Trophoblast cell (in vitro differentiated cells and primary cell): ENCODE measurements around the gene ZNF335.

Experiments
- DNase-seq, 2 donors: peaks; one replicate each; pipeline ENCODE4 v3.0.0-alpha.2; 2016
- H2AFZ ChIP-seq: 2 replicates; pipeline ENCODE4 v1.6.1; 2013; ENCODE audit warnings: low read length, moderate library complexity, mild to moderate bottlenecking; ENCODE audit not compliant: insufficient read depth, poor library complexity
- H2AK5ac ChIP-seq: 2 replicates; pipeline ENCODE4 v1.6.1; 2013; ENCODE audit warnings: mild to moderate bottlenecking, low read length
- H2BK120ac ChIP-seq: 2 replicates; pipeline ENCODE4 v1.6.1; 2013; ENCODE audit warnings: low read length, mild to moderate bottlenecking, moderate library complexity; ENCODE audit not compliant: insufficient read depth, poor library complexity
- H2BK12ac ChIP-seq: 2 replicates; pipeline ENCODE4 v1.6.1; 2013; ENCODE audit warnings: mild to moderate bottlenecking, low read length, moderate library complexity
- H2BK5ac ChIP-seq: 2 replicates; pipeline ENCODE4 v1.6.1; 2013; ENCODE audit warnings: low read length, low read depth, moderate library complexity, mild to moderate bottlenecking; ENCODE audit not compliant: poor library complexity
- H3K14ac ChIP-seq: 2 replicates; pipeline ENCODE4 v1.6.1; 2013; ENCODE audit warnings: mild to moderate bottlenecking, low read length
- H3K18ac ChIP-seq: 2 replicates; pipeline ENCODE4 v1.6.1; 2013; ENCODE audit warnings: mild to moderate bottlenecking, low read length
- H3K23ac ChIP-seq: 2 replicates; pipeline ENCODE4 v1.6.1; 2013; ENCODE audit warnings: low read length
- H3K27ac ChIP-seq: 2 replicates; pipeline ENCODE4 v1.5.1; 2013; ENCODE audit warnings: low read depth, mild to moderate bottlenecking, inconsistent platforms, low read length, moderate library complexity
- H3K27me3 ChIP-seq: 2 replicates; pipeline ENCODE4 v1.6.1; 2013; ENCODE audit warnings: inconsistent platforms, mild to moderate bottlenecking, low read length, moderate library complexity; ENCODE audit not compliant: insufficient read depth
- H3K36me3 ChIP-seq, 2 experiments: 1 replicate in 1 of 2; 2 replicates in 1 of 2; pipeline ENCODE4 v1.6.1; 2013; ENCODE audit warnings: low read length in 2 of 2, mild to moderate bottlenecking in 2 of 2, moderate library complexity in 1 of 2; ENCODE audit not compliant: insufficient read depth in 2 of 2, control insufficient read depth in 1 of 2
- H3K4ac ChIP-seq: 2 replicates; pipeline ENCODE4 v1.6.1; 2013; ENCODE audit warnings: low read depth, mild to moderate bottlenecking, low read length, moderate library complexity
- H3K4me1 ChIP-seq, 2 experiments: 1 replicate in 1 of 2; 2 replicates in 1 of 2; pipeline ENCODE4 v1.6.1; 2013; ENCODE audit warnings: low read length in 2 of 2, mild to moderate bottlenecking in 2 of 2, moderate library complexity in 1 of 2; ENCODE audit not compliant: insufficient read depth in 2 of 2, control insufficient read depth in 1 of 2
- H3K4me2 ChIP-seq: 2 replicates; pipeline ENCODE4 v1.6.1; 2013; ENCODE audit warnings: inconsistent platforms, mild to moderate bottlenecking, low read length, moderate library complexity
- H3K4me3 ChIP-seq: 2 replicates; pipeline ENCODE4 v1.5.1; 2013; ENCODE audit warnings: mild to moderate bottlenecking, low read depth, low read length, inconsistent platforms
- H3K79me1 ChIP-seq: one replicate; pipeline ENCODE4 v1.6.1; 2013; ENCODE audit warnings: low read length
- H3K79me2 ChIP-seq: 2 replicates; pipeline ENCODE4 v1.6.1; 2013; ENCODE audit warnings: low read length, mild to moderate bottlenecking; ENCODE audit not compliant: control insufficient read depth, insufficient read depth, poor library complexity
- H3K9ac ChIP-seq: 2 replicates; pipeline ENCODE4 v1.6.1; 2013; ENCODE audit warnings: mild to moderate bottlenecking, low read length
- H3K9me3 ChIP-seq: 2 replicates; pipeline ENCODE4 v1.6.1; 2013; ENCODE audit warnings: low read depth, mild to moderate bottlenecking, control low read depth, inconsistent platforms, low read length; ENCODE audit not compliant: insufficient read depth
- H4K12ac ChIP-seq: 2 replicates; pipeline ENCODE4 v1.6.1; 2013; ENCODE audit warnings: low read depth, mild to moderate bottlenecking, low read length, moderate library complexity
- H4K8ac ChIP-seq: 2 replicates; pipeline ENCODE4 v1.6.1; 2013; ENCODE audit warnings: low read depth, mild to moderate bottlenecking, low read length, moderate library complexity
- H4K91ac ChIP-seq: one replicate; pipeline ENCODE4 v1.6.1; 2013; ENCODE audit warnings: low read depth, mild to moderate bottlenecking, low read length, moderate library complexity
- WGBS: extraction: QIAGEN DNeasy Blood & Tissue Kit; methylation state at CpG from one replicate; pipeline ENCODE4 v1.1.7; 2013; ENCODE audit warnings: missing lambda C conversion rate; ENCODE audit not compliant: insufficient read length, insufficient coverage; ENCODE audit errors: extremely low coverage; 5-methylcytosine and 5-hydroxymethylcytosine counted together

Gene ZNF335

DNA sequence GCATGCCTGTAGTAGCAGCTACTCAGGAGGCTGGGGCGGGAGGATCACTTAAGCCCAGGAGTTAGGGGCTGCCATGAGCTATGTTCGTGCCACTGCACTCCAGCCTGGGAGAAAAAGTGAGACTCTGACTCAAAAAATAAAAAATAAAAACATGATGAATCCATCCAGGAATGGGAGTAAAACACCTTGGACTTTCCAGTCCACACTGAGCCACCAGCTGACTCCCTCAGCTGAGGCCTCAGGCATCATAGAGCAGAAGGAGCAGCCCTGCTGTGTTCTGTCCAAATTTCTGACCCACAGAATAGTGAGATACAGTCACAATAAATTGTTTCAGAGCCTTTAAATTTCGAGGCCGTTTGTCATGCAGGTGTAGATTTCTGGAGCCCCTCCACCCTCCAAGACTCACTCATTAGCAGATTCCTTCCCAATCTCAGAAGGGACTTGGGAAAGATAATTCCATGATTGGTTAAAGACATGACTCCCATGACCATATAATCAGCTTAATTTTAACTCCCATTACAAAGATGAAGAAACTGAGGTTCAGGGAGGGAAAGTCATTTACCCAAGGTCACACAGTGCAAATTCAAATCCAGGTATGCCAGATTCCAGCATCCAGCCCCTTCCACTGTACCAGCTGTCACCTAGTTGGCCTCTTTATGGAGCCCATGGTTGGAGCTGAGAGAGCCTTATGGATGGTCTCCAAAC, 27.7 kb upstream of the ZNF335 start:
- H3K36me3 ChIP-seq, result no peaks in the 10 kb centered on the region
- no peak overlapping the region for H3K4me2 ChIP-seq
- no peaks in the 10 kb centered on the region for H3K9me3 ChIP-seq
- H3K79me1 ChIP-seq, result peaks cover 18% of the 10 kb centered on the region
- no peak overlapping the region for H4K8ac ChIP-seq
- H2BK5ac ChIP-seq, result no peak overlapping the region
- H3K18ac ChIP-seq, result no peak overlapping the region
- no peaks in the 10 kb centered on the region for H3K27me3 ChIP-seq
- peak overlapping the region; percentile 51 for H2BK12ac ChIP-seq
- no peak overlapping the region for H3K4ac ChIP-seq
- H3K14ac ChIP-seq, result peak overlapping the region; percentile 4
- no peaks in the 10 kb centered on the region for H3K79me2 ChIP-seq
- no peak for DNase-seq
- peak overlapping the region; percentile 28 for H4K91ac ChIP-seq
- H2AK5ac ChIP-seq, result no peak overlapping the region
- no CpG with 5 or more reads among the region's 4 CpGs for WGBS
- no peak overlapping the region for H2AFZ ChIP-seq
- no peak overlapping the region for H3K4me3 ChIP-seq
- no peak overlapping the region for H3K27ac ChIP-seq
- H2BK120ac ChIP-seq, result peak overlapping the region; percentile 15
- H3K9ac ChIP-seq, result no peak overlapping the region
- no peak overlapping the region for H4K12ac ChIP-seq
- peaks cover 13 to 34% of the 10 kb centered on the region in 2 experiments for H3K4me1 ChIP-seq
- H3K23ac ChIP-seq, result no peak overlapping the region

DNA sequence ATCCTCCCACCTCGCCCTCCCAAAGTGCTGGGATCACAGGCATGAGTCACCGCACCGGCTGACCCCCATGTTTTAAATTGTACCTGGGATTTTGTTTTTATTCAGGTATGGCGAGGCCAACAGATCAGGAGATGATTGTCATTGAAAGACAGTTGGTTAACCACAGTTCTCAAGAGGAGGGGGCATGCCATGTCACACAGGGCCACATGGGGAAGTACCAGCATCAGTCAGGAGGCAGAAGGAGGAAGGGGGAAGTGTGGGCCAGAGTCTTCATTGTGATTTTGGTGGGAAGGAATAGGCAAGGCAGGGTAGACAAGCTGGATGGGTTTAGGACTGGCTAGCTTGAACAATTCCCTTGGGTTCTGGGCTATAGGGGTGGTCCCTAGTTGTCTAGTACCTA, 26.8 kb upstream of the ZNF335 start:
- Histone ChIP-seq H4K91ac (no peak overlapping the region), H3K9me3 (no peaks in the 10 kb centered on the region), H2AFZ (no peak overlapping the region), H3K4ac (no peak overlapping the region), H3K79me2 (no peaks in the 10 kb centered on the region), H3K18ac (no peak overlapping the region), H3K27me3 (no peaks in the 10 kb centered on the region), H2BK5ac (no peak overlapping the region), H2BK12ac (peak overlapping the region; percentile 3), H3K4me2 (no peak overlapping the region), H2AK5ac (no peak overlapping the region), H3K14ac (no peak overlapping the region), H3K9ac (no peak overlapping the region), H3K4me3 (no peak overlapping the region), H3K4me1 (peaks cover 9 to 29% of the 10 kb centered on the region in 2 experiments), H3K23ac (no peak overlapping the region), H4K12ac (no peak overlapping the region), H3K27ac (no peak overlapping the region), H2BK120ac (no peak overlapping the region), H3K36me3 (no peaks in the 10 kb centered on the region), H4K8ac (no peak overlapping the region), H3K79me1 (peaks cover 13% of the 10 kb centered on the region)
- WGBS, result no CpG with 5 or more reads among the region's 4 CpGs
- DNase-seq, result no peak

GRCh38 chr20:45998337-45998736, 26.3 kb upstream of the ZNF335 start:
- H3K4me1 ChIP-seq, result peaks cover 9 to 27% of the 10 kb centered on the region in 2 experiments
- H3K9ac ChIP-seq, result no peak overlapping the region
- peak overlapping the region; percentile 21 for H2AK5ac ChIP-seq
- no peaks in the 10 kb centered on the region for H3K9me3 ChIP-seq
- no peak overlapping the region for H3K23ac ChIP-seq
- H3K79me2 ChIP-seq, result no peaks in the 10 kb centered on the region
- no peak overlapping the region for H3K4me2 ChIP-seq
- H3K79me1 ChIP-seq, result peaks cover 10% of the 10 kb centered on the region
- no peak overlapping the region for H4K12ac ChIP-seq
- DNase-seq, result peak in 1 of 2 donors; percentile 34
- no peaks in the 10 kb centered on the region for H3K27me3 ChIP-seq
- H3K36me3 ChIP-seq, result no peaks in the 10 kb centered on the region
- H2BK12ac ChIP-seq, result peak overlapping the region; percentile 25
- H3K4ac ChIP-seq, result no peak overlapping the region
- H2BK120ac ChIP-seq, result no peak overlapping the region
- H3K27ac ChIP-seq, result no peak overlapping the region
- peak overlapping the region; percentile 26 for H3K14ac ChIP-seq
- no peak overlapping the region for H2BK5ac ChIP-seq
- H2AFZ ChIP-seq, result no peak overlapping the region
- peak overlapping the region; percentile 20 for H4K91ac ChIP-seq
- no peak overlapping the region for H4K8ac ChIP-seq
- H3K4me3 ChIP-seq, result no peak overlapping the region
- H3K18ac ChIP-seq, result no peak overlapping the region
- no CpG with 5 or more reads among the region's 2 CpGs for WGBS

DNA sequence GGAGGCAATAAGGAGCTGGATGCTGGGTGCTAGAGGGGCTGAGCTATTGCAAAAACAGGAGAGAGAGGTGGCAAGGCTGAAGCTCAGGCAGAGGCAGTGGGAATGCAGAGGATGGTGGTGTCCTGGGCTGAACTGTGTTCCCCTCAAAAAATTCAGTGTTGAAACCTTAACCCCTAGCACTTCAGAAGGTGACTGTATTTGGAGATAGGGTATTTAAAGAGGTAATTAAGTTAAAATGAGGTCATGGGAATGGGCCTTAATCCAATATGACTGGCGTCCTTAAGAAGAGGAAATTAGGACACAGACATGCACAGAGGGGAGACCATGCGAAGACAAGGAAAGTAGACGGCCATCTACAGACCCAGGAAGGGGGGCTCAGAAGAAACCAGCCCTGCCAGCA, 25.2 kb upstream of the ZNF335 start:
- H2AK5ac ChIP-seq, result no peak overlapping the region
- WGBS, result no CpG with 5 or more reads among the region's 3 CpGs
- peaks cover 16% of the 10 kb centered on the region for H3K79me1 ChIP-seq
- H2BK5ac ChIP-seq, result no peak overlapping the region
- no peak overlapping the region for H3K27ac ChIP-seq
- H3K4me2 ChIP-seq, result no peak overlapping the region
- H2BK120ac ChIP-seq, result no peak overlapping the region
- no peak overlapping the region for H4K12ac ChIP-seq
- no peak overlapping the region for H3K23ac ChIP-seq
- no peaks in the 10 kb centered on the region for H3K79me2 ChIP-seq
- peak overlapping the region; percentile 11 for H2BK12ac ChIP-seq
- no peak overlapping the region for H3K9ac ChIP-seq
- no peak overlapping the region for H4K91ac ChIP-seq
- H4K8ac ChIP-seq, result no peak overlapping the region
- no peak overlapping the region for H3K4ac ChIP-seq
- H3K4me3 ChIP-seq, result no peak overlapping the region
- H3K18ac ChIP-seq, result no peak overlapping the region
- H3K9me3 ChIP-seq, result no peaks in the 10 kb centered on the region
- no peak overlapping the region for H2AFZ ChIP-seq
- no peaks in the 10 kb centered on the region for H3K27me3 ChIP-seq
- H3K36me3 ChIP-seq, result no peaks in the 10 kb centered on the region
- DNase-seq, result no peak
- no peak overlapping the region for H3K14ac ChIP-seq
- peaks cover 13 to 32% of the 10 kb centered on the region in 2 experiments for H3K4me1 ChIP-seq
